ENCODE data around the gene DUSP2. TPM values are rescaled to one million over a fixed set of nuclear protein-coding genes. Genes with fewer than 3 reads are reported as not detected.

Gene DUSP2
- total RNA-seq, 4 donors from 2014 or later: 14.0 to 21.1 (median 15.6) TPM

- Histone ChIP-seq H3K9me3 (no peaks in the 10 kb centered on the region), H3K27ac (no peak overlapping the region), H3K36me3 (no peaks in the 10 kb centered on the region), H3K4me1 (peaks cover 0 to 17% (median 8%) of the 10 kb centered on the region in 4 donors), H3K27me3 (peaks cover 0 to 18% of the 10 kb centered on the region in 2 donors), H3K4me3 (no peak overlapping the region)
- DNase-seq (ENCODE audit: low spot score in 2 of 2): no peak
- 93 to 95% methylated on average over 13 of the region's 13 CpGs for WGBS, 2 donors
- no peak for TF ChIP-seq POLR2A (IDR thresholded peaks at IDR 0.05)
- TF ChIP-seq, protein P1, sequence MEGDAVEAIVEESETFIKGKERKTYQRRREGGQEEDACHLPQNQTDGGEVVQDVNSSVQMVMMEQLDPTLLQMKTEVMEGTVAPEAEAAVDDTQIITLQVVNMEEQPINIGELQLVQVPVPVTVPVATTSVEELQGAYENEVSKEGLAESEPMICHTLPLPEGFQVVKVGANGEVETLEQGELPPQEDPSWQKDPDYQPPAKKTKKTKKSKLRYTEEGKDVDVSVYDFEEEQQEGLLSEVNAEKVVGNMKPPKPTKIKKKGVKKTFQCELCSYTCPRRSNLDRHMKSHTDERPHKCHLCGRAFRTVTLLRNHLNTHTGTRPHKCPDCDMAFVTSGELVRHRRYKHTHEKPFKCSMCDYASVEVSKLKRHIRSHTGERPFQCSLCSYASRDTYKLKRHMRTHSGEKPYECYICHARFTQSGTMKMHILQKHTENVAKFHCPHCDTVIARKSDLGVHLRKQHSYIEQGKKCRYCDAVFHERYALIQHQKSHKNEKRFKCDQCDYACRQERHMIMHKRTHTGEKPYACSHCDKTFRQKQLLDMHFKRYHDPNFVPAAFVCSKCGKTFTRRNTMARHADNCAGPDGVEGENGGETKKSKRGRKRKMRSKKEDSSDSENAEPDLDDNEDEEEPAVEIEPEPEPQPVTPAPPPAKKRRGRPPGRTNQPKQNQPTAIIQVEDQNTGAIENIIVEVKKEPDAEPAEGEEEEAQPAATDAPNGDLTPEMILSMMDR (IDR thresholded peaks at IDR 0.05): no peak
- no peak for TF ChIP-seq EP300 (IDR thresholded peaks at IDR 0.05)
Measured at GRCh38 chr2:96140941-96141623, 4.2 kb downstream of the DUSP2 start.

- DNase-seq (ENCODE audit: low spot score in 2 of 2): no peak
Measured at GRCh38 chr2:96139181-96139758, 6.0 kb downstream of the DUSP2 start.

GRCh38 chr2:96138179-96139145 is 6.8 kb downstream of the DUSP2 start, which contains the start of gene ASTL:
Gene ASTL (minus strand): TSS chr2:96138502. CDS start chr2:96138436, 66 bp downstream.
- TF ChIP-seq, protein P1 (IDR thresholded peaks at IDR 0.05): peak; percentile 26 to 52 (median 34)
- TF ChIP-seq EP300 (IDR thresholded peaks at IDR 0.05): no peak
- 20% methylated on average over 16 to 17 of the region's 17 CpGs for WGBS, 2 donors
- no peak for DNase-seq (ENCODE audit: low spot score in 2 of 2)
- Histone ChIP-seq H3K4me1 (no peaks in the 10 kb centered on the region), H3K27me3 (peaks cover 0 to 6% of the 10 kb centered on the region in 2 donors), H3K27ac (no peak within 1 kb of the TSS), H3K9me3 (no peaks in the 10 kb centered on the region), H3K4me3 (no peak within 1 kb of the TSS), H3K36me3 (no peaks in the 10 kb centered on the region)

More at GRCh38 chr2:96139181-96139758, 6.0 kb downstream of the DUSP2 start:
- Histone ChIP-seq H3K9me3 (no peaks in the 10 kb centered on the region), H3K27ac (no peak overlapping the region), H3K36me3 (no peaks in the 10 kb centered on the region), H3K4me1 (peaks cover 0 to 3% (median 0%) of the 10 kb centered on the region in 4 donors), H3K4me3 (no peak overlapping the region), H3K27me3 (peaks cover 0 to 14% of the 10 kb centered on the region in 2 donors)
- TF ChIP-seq, protein P1 (IDR thresholded peaks at IDR 0.05): no peak
- TF ChIP-seq EP300 (IDR thresholded peaks at IDR 0.05) (no peak), POLR2A (IDR thresholded peaks at IDR 0.05) (no peak)
- WGBS, 2 donors: 77 to 81% methylated on average over 7 of the region's 7 CpGs

DNA sequence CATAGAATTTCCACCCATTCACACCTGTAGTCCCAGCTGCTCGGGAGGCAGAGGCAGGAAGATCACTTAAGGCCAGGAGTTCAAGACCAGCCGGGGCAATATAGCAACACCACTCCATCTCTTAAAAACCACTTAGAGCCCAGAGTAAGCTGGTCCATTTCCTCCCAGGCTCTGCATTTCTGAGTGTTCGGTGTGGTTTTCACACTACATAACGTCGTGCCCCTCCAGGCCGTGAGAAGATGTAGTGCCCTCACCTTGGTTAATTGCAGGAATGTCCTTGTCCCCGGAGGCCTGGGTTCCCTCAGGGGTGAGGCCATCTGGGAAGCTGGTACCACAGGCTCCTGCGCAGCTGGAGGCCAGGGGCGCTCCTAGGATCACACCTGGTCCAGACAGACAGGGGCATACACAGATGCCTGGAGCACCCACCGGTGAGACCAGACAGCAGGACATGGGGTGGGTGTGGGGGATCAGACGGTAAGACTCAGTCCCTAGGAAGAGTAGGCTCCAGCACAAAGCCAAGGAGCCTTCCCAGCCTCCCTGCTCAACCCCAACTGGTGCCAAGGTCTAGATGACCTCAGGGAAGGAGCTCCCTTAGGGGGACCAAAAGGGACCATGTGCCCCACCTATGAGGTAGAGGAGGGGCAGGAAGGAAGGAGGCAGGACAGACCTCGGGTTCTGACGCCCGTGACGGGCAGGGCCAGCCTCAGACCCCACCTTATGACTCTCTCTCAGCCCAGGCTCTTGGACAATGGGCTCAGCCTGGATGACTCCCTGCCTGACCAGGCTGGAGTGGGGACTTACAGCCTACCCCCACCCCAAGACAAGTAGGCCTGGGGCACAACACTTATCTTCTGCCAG is 7.7 kb downstream of the DUSP2 start:
- H3K27ac ChIP-seq: no peak overlapping the region
- H3K4me1 ChIP-seq: no peaks in the 10 kb centered on the region
- 71 to 81% methylated on average over 11 to 14 of the region's 15 CpGs for WGBS, 2 donors
- H3K27me3 ChIP-seq: peaks cover 0 to 5% of the 10 kb centered on the region in 2 donors
- H3K9me3 ChIP-seq: no peaks in the 10 kb centered on the region
- no peak overlapping the region for H3K4me3 ChIP-seq
- DNase-seq (ENCODE audit: low spot score in 2 of 2): no peak
- TF ChIP-seq POLR2A (IDR thresholded peaks at IDR 0.05): no peak
- no peak for TF ChIP-seq EP300 (IDR thresholded peaks at IDR 0.05)
- TF ChIP-seq, protein P1 (IDR thresholded peaks at IDR 0.05): no peak
- H3K36me3 ChIP-seq: no peaks in the 10 kb centered on the region
